Measurements from ENCODE around the gene TCF23.
A peak's percentile ranks its signal among the peaks of the same experiment; 100 is the strongest.

The TCF23 gene

DNA sequence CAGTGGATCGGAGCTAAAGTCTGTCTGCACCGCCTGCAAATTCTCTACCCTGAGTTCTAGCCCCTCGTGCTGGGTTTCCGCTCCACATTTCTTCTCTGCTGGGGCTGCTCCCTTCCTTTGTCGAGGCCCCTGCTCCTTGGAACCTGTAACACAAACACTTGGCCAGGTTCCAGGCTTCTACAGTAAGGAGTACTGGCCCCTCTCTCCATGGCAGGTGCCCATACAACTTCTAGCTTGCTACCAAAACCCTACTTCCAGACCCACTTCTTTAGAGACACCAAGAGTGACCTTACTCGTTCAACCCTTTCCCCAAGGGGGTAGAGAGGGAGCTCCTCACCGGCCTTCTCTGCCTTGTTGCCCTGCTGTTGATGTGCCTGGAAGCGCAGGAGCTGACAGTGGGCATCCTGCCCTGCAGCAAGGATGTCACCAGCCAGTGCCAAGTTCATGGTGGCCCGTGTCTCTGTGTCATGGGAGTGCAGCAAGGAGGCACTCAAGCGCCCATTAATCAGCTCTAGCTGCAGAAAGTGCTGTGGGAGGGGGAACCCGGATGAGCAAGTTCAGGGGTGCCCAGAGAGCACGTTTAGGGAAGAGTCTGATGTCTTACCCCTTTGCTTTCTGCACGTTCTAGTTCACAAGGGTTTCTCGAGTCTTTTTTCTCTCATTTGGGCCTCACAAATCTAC is 15.5 kb upstream of the TCF23 start:
- Histone ChIP-seq H3K4me3 (replicated peaks; ENCODE audit: low read depth, low read length) (peak overlapping the region; percentile 97), H3K27me3 (replicated peaks; ENCODE audit: control insufficient read depth, insufficient read depth, low read length) (no peaks in the 10 kb centered on the region), H3K36me3 (ENCODE audit: control insufficient read depth, insufficient read depth, low read length) (peaks cover 29% of the 10 kb centered on the region)
- TF ChIP-seq, protein P1, sequence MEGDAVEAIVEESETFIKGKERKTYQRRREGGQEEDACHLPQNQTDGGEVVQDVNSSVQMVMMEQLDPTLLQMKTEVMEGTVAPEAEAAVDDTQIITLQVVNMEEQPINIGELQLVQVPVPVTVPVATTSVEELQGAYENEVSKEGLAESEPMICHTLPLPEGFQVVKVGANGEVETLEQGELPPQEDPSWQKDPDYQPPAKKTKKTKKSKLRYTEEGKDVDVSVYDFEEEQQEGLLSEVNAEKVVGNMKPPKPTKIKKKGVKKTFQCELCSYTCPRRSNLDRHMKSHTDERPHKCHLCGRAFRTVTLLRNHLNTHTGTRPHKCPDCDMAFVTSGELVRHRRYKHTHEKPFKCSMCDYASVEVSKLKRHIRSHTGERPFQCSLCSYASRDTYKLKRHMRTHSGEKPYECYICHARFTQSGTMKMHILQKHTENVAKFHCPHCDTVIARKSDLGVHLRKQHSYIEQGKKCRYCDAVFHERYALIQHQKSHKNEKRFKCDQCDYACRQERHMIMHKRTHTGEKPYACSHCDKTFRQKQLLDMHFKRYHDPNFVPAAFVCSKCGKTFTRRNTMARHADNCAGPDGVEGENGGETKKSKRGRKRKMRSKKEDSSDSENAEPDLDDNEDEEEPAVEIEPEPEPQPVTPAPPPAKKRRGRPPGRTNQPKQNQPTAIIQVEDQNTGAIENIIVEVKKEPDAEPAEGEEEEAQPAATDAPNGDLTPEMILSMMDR (IDR thresholded peaks at IDR 0.05; ENCODE audit: insufficient read depth, low read length, poor library complexity, severe bottlenecking) = no peak
- no peak for DNase-seq (ENCODE audit: extremely low read depth, insufficient read length)

- TF ChIP-seq, protein P1 (IDR thresholded peaks at IDR 0.05; ENCODE audit: insufficient read depth, low read length, poor library complexity, severe bottlenecking) = peak; percentile 48
- H3K36me3 ChIP-seq (ENCODE audit: control insufficient read depth, insufficient read depth, low read length) = peaks cover 29% of the 10 kb centered on the region
- peak; percentile 98 for DNase-seq (ENCODE audit: extremely low read depth, insufficient read length)
Measured at GRCh38 chr2:27133905-27134780, 14.7 kb upstream of the TCF23 start, which contains the start of gene PREB. Gene PREB, minus strand, starts transcription at chr2:27134636. Its CDS starts 215 bp downstream, at chr2:27134421.

GRCh38 chr2:27134781-27135477 is 13.9 kb upstream of the TCF23 start:
- no peak for DNase-seq (ENCODE audit: extremely low read depth, insufficient read length)
- peak overlapping the region; percentile 49 for H3K4me3 ChIP-seq (replicated peaks; ENCODE audit: low read depth, low read length)
- no peaks in the 10 kb centered on the region for H3K27me3 ChIP-seq (replicated peaks; ENCODE audit: control insufficient read depth, insufficient read depth, low read length)
- TF ChIP-seq, protein P1 (IDR thresholded peaks at IDR 0.05; ENCODE audit: insufficient read depth, low read length, poor library complexity, severe bottlenecking) = no peak
- peaks cover 23% of the 10 kb centered on the region for H3K36me3 ChIP-seq (ENCODE audit: control insufficient read depth, insufficient read depth, low read length)

More at GRCh38 chr2:27133905-27134780, 14.7 kb upstream of the TCF23 start, which contains the start of gene PREB:
- peak within 1 kb of the TSS; percentile 97 for H3K4me3 ChIP-seq (replicated peaks; ENCODE audit: low read depth, low read length)
- no peaks in the 10 kb centered on the region for H3K27me3 ChIP-seq (replicated peaks; ENCODE audit: control insufficient read depth, insufficient read depth, low read length)

GRCh38 chr2:27135478-27135955 is 13.3 kb upstream of the TCF23 start:
- TF ChIP-seq, protein P1 (IDR thresholded peaks at IDR 0.05; ENCODE audit: insufficient read depth, low read length, poor library complexity, severe bottlenecking) = no peak
- H3K27me3 ChIP-seq (replicated peaks; ENCODE audit: control insufficient read depth, insufficient read depth, low read length) = no peaks in the 10 kb centered on the region
- no peak for DNase-seq (ENCODE audit: extremely low read depth, insufficient read length)
- peaks cover 22% of the 10 kb centered on the region for H3K36me3 ChIP-seq (ENCODE audit: control insufficient read depth, insufficient read depth, low read length)
- no peak overlapping the region for H3K4me3 ChIP-seq (replicated peaks; ENCODE audit: low read depth, low read length)

DNA sequence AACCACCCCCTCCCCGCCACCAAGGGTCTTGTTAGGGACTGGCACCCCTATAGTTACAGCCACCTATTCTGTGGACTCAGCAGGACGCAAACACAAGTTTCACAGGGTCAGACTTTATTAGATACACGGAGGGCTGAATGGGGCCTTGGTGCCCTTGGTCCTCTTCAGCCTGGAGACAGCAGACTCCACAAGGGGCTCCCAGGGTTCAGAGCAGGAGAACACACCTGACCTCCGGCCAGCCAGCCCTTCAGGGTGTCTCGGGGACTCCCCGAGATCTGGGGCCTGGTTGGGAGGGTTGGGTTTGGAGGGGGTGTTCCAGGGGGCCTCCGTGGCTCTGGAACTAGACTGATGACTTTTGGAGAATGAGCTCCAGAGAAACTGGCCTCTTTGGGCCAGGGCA is 12.1 kb upstream of the TCF23 start:
- no peak for DNase-seq (ENCODE audit: extremely low read depth, insufficient read length)
- TF ChIP-seq, protein P1 (IDR thresholded peaks at IDR 0.05; ENCODE audit: insufficient read depth, low read length, poor library complexity, severe bottlenecking) = no peak
- Histone ChIP-seq H3K4me3 (replicated peaks; ENCODE audit: low read depth, low read length) (no peak overlapping the region), H3K27me3 (replicated peaks; ENCODE audit: control insufficient read depth, insufficient read depth, low read length) (no peaks in the 10 kb centered on the region), H3K36me3 (ENCODE audit: control insufficient read depth, insufficient read depth, low read length) (peaks cover 13% of the 10 kb centered on the region)
